ENCODE measurements around the gene ANKRD12.

The ANKRD12 gene

GRCh38 chr18:9106800-9107584 is 29.6 kb upstream of the ANKRD12 start:
- peaks cover 17% of the 10 kb centered on the region for H3K36me3 ChIP-seq (ENCODE audit: control insufficient read depth, insufficient read depth, low read length)
- no peak overlapping the region for H3K27ac ChIP-seq (ENCODE audit: low read depth, low read length, severe bottlenecking)
- peaks cover 31% of the 10 kb centered on the region for H3K4me1 ChIP-seq (ENCODE audit: control insufficient read depth, insufficient read depth, low read length, poor library complexity, severe bottlenecking)
- no peak overlapping the region for H3K4me3 ChIP-seq (ENCODE audit: extremely low read depth, insufficient read depth, low read length, poor library complexity, severe bottlenecking)
- 60 to 82% methylated on average over 1 to 3 of the region's 4 CpGs for WGBS, 2 experiments (ENCODE audit: insufficient coverage in 2 of 2)
- no peaks in the 10 kb centered on the region for H3K9me3 ChIP-seq (ENCODE audit: control insufficient read depth, low read length)

DNA sequence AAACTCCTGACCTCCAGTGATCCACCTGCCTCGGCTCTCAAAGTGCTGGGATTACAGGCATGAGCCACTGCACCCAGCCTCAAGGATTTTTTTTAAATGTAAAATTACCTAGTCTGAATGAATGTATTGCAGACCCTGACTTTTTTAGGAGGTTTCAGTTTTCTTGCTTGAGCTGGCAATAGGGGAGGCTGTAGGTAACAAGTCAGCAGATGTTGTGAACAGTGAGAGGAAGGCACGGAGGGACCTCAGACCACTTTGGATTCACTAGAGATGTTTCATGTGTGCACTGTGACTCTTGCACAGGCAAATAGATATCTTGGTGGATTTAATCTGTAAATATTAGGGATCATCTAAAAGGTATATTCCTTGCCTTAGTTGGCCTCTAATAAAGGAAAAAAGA is 27.7 kb upstream of the ANKRD12 start:
- WGBS, 2 experiments (ENCODE audit: insufficient coverage in 2 of 2), result 80 to 95% methylated on average over 2 of the region's 2 CpGs
- Histone ChIP-seq H3K9me3 (ENCODE audit: control insufficient read depth, low read length) (no peaks in the 10 kb centered on the region), H3K4me3 (ENCODE audit: extremely low read depth, insufficient read depth, low read length, poor library complexity, severe bottlenecking) (no peak overlapping the region), H3K4me1 (ENCODE audit: control insufficient read depth, insufficient read depth, low read length, poor library complexity, severe bottlenecking) (peaks cover 37% of the 10 kb centered on the region), H3K27ac (ENCODE audit: low read depth, low read length, severe bottlenecking) (peak overlapping the region; percentile 41), H3K36me3 (ENCODE audit: control insufficient read depth, insufficient read depth, low read length) (peaks cover 25% of the 10 kb centered on the region)

DNA sequence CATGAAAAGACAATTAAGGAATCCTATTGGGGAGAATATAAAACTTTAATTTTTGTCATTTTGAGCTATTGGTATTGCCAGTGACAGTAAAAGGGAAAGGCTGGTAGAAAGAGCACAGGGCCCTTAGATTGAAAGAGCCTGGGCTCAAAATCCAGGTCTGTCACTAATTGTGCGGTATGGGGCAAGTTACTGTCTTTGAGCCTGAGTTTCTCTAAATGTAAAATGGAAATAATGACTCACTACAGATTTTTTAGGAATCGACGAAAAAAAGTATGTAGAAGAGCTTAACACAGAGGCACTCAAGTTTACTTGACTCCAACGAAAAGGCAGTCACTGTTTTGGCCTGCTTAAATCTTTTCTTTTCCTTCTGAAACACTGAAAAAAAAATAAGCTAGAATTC is 27.1 kb upstream of the ANKRD12 start:
- Histone ChIP-seq H3K36me3 (ENCODE audit: control insufficient read depth, insufficient read depth, low read length) (peaks cover 25% of the 10 kb centered on the region), H3K27ac (ENCODE audit: low read depth, low read length, severe bottlenecking) (peak overlapping the region; percentile 60), H3K9me3 (ENCODE audit: control insufficient read depth, low read length) (no peaks in the 10 kb centered on the region), H3K4me3 (ENCODE audit: extremely low read depth, insufficient read depth, low read length, poor library complexity, severe bottlenecking) (no peak overlapping the region), H3K4me1 (ENCODE audit: control insufficient read depth, insufficient read depth, low read length, poor library complexity, severe bottlenecking) (peaks cover 32% of the 10 kb centered on the region)
- WGBS, 2 experiments (ENCODE audit: insufficient coverage in 2 of 2), result 80 to 90% methylated on average over 1 to 4 of the region's 4 CpGs

DNA sequence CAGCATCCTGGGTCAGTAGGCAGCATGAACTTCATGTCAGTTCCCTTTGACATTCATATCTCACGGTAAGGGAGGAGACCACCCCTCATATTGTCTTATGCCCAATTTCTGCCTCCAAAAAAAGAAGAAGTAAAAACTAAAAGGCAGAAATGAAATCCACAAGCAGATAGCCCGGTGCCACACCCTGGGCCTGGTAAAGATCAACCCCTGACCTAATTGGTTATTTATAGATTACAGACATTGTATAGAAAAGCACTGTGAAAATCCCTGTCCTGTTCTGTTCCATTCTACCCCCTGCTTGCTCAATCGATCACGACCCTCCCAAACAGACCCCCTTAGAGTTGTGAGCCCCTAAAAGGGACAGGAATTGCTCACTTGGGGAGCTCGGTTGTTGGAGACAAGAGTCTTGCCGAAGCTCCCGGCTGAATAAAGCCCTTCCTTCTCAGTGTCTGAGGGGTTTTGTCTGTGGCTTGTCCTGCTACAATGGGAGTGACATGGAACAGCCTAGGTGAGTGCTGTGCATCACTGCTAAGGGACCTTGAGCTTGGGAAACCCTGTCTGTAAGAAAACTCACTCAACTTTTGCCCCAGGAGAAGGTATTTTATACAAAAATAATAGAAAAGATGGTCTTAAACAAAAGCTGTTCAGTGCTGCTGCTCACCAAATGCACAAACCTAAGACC is 23.0 kb upstream of the ANKRD12 start:
- Histone ChIP-seq H3K36me3 (ENCODE audit: control insufficient read depth, insufficient read depth, low read length) (peaks cover 30% of the 10 kb centered on the region), H3K4me1 (ENCODE audit: control insufficient read depth, insufficient read depth, low read length, poor library complexity, severe bottlenecking) (peaks cover 22% of the 10 kb centered on the region)
- 78 to 100% methylated on average over 3 to 4 of the region's 7 CpGs for WGBS, 2 experiments (ENCODE audit: insufficient coverage in 2 of 2)

DNA sequence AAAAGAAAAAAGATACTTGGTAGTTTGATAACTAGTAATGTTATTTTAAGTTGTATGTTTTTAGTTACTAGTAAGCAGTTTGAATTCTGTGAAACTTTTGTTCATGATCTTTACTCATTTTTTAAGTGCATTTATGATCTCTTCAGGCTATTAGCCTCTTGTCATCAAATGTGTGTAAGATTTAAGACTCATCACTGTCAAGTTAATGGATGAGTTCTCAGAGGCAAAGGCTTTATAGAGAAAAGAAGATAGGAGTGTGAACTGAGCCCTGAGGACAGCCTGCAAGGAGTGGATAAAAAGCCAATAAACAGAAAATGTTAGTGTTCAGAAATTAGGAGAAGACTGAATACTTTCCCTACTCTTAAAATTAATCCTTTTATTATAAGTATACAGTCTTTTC is 20.6 kb upstream of the ANKRD12 start:
- H3K9me3 ChIP-seq (ENCODE audit: control insufficient read depth, low read length), result no peaks in the 10 kb centered on the region
- H3K27ac ChIP-seq (ENCODE audit: low read depth, low read length, severe bottlenecking), result no peak overlapping the region
- peaks cover 26% of the 10 kb centered on the region for H3K36me3 ChIP-seq (ENCODE audit: control insufficient read depth, insufficient read depth, low read length)
- H3K4me1 ChIP-seq (ENCODE audit: control insufficient read depth, insufficient read depth, low read length, poor library complexity, severe bottlenecking), result peaks cover 15% of the 10 kb centered on the region
- no peak overlapping the region for H3K4me3 ChIP-seq (ENCODE audit: extremely low read depth, insufficient read depth, low read length, poor library complexity, severe bottlenecking)

More for the DNA sequence above, 23.0 kb upstream of the ANKRD12 start:
- Histone ChIP-seq H3K9me3 (ENCODE audit: control insufficient read depth, low read length) (no peaks in the 10 kb centered on the region), H3K4me3 (ENCODE audit: extremely low read depth, insufficient read depth, low read length, poor library complexity, severe bottlenecking) (no peak overlapping the region), H3K27ac (ENCODE audit: low read depth, low read length, severe bottlenecking) (no peak overlapping the region)

- WGBS, 2 experiments (ENCODE audit: insufficient coverage in 2 of 2), result 80 to 93% methylated on average over 1 to 2 of the region's 5 CpGs
- Histone ChIP-seq H3K4me3 (ENCODE audit: extremely low read depth, insufficient read depth, low read length, poor library complexity, severe bottlenecking) (no peak overlapping the region), H3K9me3 (ENCODE audit: control insufficient read depth, low read length) (no peaks in the 10 kb centered on the region), H3K36me3 (ENCODE audit: control insufficient read depth, insufficient read depth, low read length) (peaks cover 34% of the 10 kb centered on the region), H3K27ac (ENCODE audit: low read depth, low read length, severe bottlenecking) (no peak overlapping the region), H3K4me1 (ENCODE audit: control insufficient read depth, insufficient read depth, low read length, poor library complexity, severe bottlenecking) (peaks cover 13% of the 10 kb centered on the region)
These were observed 18.4 kb upstream of the ANKRD12 start for GRCh38 chr18:9117980-9118841.

DNA sequence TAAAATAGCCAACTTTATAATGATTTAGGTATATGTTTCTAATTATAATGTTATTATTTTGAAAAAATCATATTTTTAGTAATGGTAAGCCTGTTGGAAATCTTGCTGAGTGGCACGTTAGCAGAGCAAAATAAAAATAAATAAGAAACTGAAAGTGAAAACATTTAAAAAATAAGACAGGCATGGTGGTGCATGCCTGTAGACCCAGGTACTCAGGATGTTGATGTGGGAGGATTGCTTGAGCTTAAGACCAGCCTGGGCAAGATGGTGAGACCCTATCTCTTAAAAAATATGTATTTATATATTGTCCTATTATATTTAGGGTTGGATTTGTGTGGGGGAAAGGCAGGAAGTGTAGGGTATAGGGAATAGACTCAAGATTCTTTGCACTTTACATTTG is 15.8 kb upstream of the ANKRD12 start:
- Histone ChIP-seq H3K27ac (ENCODE audit: low read depth, low read length, severe bottlenecking) (no peak overlapping the region), H3K4me1 (ENCODE audit: control insufficient read depth, insufficient read depth, low read length, poor library complexity, severe bottlenecking) (peaks cover 9% of the 10 kb centered on the region), H3K36me3 (ENCODE audit: control insufficient read depth, insufficient read depth, low read length) (peaks cover 45% of the 10 kb centered on the region), H3K9me3 (ENCODE audit: control insufficient read depth, low read length) (no peaks in the 10 kb centered on the region), H3K4me3 (ENCODE audit: extremely low read depth, insufficient read depth, low read length, poor library complexity, severe bottlenecking) (no peak overlapping the region)
- no CpG with 5 or more reads among the region's 1 CpG for WGBS, 2 experiments (ENCODE audit: insufficient coverage in 2 of 2)

- H3K9me3 ChIP-seq (ENCODE audit: control insufficient read depth, low read length), result no peaks in the 10 kb centered on the region
- H3K4me1 ChIP-seq (ENCODE audit: control insufficient read depth, insufficient read depth, low read length, poor library complexity, severe bottlenecking), result no peaks in the 10 kb centered on the region
- H3K36me3 ChIP-seq (ENCODE audit: control insufficient read depth, insufficient read depth, low read length), result peaks cover 60% of the 10 kb centered on the region
- no peak overlapping the region for H3K27ac ChIP-seq (ENCODE audit: low read depth, low read length, severe bottlenecking)
- no CpG with 5 or more reads among the region's 2 CpGs for WGBS, 2 experiments (ENCODE audit: insufficient coverage in 2 of 2)
- H3K4me3 ChIP-seq (ENCODE audit: extremely low read depth, insufficient read depth, low read length, poor library complexity, severe bottlenecking), result no peak overlapping the region
These were observed 13.1 kb upstream of the ANKRD12 start for GRCh38 chr18:9123520-9123919.

DNA sequence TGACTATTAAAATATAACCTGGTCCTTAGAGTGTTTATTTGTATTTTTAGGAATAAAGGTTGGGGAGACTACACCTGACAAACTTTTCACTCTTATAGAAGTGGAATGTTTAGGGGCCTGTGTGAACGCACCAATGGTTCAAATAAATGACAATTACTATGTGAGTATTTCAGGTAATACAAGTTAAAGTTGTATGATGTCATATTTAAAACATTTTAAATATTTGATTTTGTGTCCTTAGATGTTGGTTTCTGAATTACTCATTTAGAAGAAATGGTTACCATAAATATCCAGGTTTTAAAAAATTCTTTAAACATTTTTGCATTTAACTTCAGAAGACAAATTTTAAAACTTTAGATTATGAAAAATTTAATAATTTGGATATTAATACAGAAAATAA is 11.8 kb upstream of the ANKRD12 start:
- WGBS, 2 experiments (ENCODE audit: insufficient coverage in 2 of 2), result no CpG with 5 or more reads among the region's 1 CpG

GRCh38 chr18:9126337-9126736 is 10.2 kb upstream of the ANKRD12 start:
- H3K9me3 ChIP-seq (ENCODE audit: control insufficient read depth, low read length), result no peaks in the 10 kb centered on the region
- no peak overlapping the region for H3K4me3 ChIP-seq (ENCODE audit: extremely low read depth, insufficient read depth, low read length, poor library complexity, severe bottlenecking)
- H3K27ac ChIP-seq (ENCODE audit: low read depth, low read length, severe bottlenecking), result no peak overlapping the region
- H3K4me1 ChIP-seq (ENCODE audit: control insufficient read depth, insufficient read depth, low read length, poor library complexity, severe bottlenecking), result no peaks in the 10 kb centered on the region
- 100% methylated on average over 2 of the region's 3 CpGs; no CpG with 5 or more reads in 1 of the 2 experiments for WGBS, 2 experiments (ENCODE audit: insufficient coverage in 2 of 2)
- peaks cover 76% of the 10 kb centered on the region for H3K36me3 ChIP-seq (ENCODE audit: control insufficient read depth, insufficient read depth, low read length)

More for the DNA sequence above, 11.8 kb upstream of the ANKRD12 start:
- H3K36me3 ChIP-seq (ENCODE audit: control insufficient read depth, insufficient read depth, low read length), result peaks cover 73% of the 10 kb centered on the region
- no peak overlapping the region for H3K4me3 ChIP-seq (ENCODE audit: extremely low read depth, insufficient read depth, low read length, poor library complexity, severe bottlenecking)
- no peaks in the 10 kb centered on the region for H3K4me1 ChIP-seq (ENCODE audit: control insufficient read depth, insufficient read depth, low read length, poor library complexity, severe bottlenecking)
- H3K27ac ChIP-seq (ENCODE audit: low read depth, low read length, severe bottlenecking), result no peak overlapping the region
- H3K9me3 ChIP-seq (ENCODE audit: control insufficient read depth, low read length), result no peaks in the 10 kb centered on the region
